Activated naive CD4-positive, alpha-beta T cell treated with anti-CD3 and anti-CD28 coated beads, Interleukin-2, amount 50 U/mL, for 16 hours (primary cell): ENCODE results near the gene UTP4.
A peak's percentile ranks its signal among the peaks of the same experiment; 100 is the strongest.

Experiments used
- DNase-seq: peaks from one replicate; pipeline ENCODE4 v3.0.0-alpha.2; 2020

The UTP4 gene

GRCh38 chr16:69180011-69180338 lies 47.5 kb downstream of the UTP4 start:
- no peak for DNase-seq

GRCh38 chr16:69182730-69183416 lies 50.4 kb downstream of the UTP4 start:
- DNase-seq = no peak

DNA sequence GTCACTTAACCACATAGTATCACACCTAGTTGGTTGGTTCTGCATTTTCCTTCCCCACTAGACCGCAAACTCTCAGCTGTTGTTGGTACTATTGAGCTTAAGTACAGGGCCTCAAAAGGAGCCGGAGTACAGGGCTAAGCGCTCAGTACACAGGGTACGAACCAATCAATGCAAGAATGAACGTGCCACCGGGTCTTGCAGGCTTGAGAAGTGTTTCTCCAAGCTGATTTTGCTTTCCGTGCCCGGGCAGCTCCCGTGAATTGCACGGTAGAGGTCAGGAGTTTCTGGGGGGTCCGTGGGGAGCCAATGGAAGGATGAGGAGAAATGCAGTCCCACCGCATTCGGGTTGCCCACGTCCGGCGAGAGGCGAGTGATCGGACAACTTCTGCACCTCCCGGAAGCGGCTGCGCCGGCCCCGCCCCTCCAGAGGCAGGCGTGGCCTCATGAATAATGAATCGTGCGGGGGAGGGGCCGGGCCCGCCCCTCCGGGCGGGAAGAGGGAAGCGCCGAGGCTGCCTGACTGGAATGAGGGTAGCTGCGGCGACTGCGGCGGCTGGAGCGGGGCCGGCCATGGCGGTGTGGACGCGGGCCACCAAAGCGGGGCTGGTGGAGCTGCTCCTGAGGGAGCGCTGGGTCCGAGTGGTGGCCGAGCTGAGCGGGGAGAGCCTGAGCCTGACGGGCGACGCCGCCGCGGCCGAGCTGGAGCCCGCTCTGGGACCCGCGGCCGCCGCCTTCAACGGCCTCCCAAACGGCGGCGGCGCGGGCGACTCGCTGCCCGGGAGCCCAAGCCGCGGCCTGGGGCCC lies 54.4 kb downstream of the UTP4 start, which contains the start of gene SNTB2:
Gene SNTB2 (plus strand): TSS at position 523 of the 804 bp plus-strand sequence. CDS start 3 bp downstream, at position 526.
- peak; percentile 79 for DNase-seq

- DNase-seq = peak; percentile 47
Observed at GRCh38 chr16:69187446-69188235, 55.2 kb downstream of the UTP4 start.

DNA sequence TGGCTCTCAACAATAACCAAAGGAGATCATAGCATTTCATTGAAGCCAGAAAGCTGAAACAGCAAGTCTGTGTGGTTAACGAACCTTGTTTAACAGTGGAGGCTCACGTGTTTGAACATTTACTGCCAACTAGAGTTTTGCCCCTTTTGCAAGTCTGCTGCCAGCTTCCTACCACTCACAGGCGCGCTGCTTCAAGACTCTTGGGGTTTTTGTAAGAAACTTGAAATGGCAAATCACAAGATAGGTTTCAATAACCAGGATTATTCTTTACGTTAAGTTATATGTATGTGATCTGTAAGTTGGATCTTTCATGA lies 55.7 kb downstream of the UTP4 start:
- no peak for DNase-seq

GRCh38 chr16:69188716-69189115 lies 56.3 kb downstream of the UTP4 start:
- no peak for DNase-seq

DNA sequence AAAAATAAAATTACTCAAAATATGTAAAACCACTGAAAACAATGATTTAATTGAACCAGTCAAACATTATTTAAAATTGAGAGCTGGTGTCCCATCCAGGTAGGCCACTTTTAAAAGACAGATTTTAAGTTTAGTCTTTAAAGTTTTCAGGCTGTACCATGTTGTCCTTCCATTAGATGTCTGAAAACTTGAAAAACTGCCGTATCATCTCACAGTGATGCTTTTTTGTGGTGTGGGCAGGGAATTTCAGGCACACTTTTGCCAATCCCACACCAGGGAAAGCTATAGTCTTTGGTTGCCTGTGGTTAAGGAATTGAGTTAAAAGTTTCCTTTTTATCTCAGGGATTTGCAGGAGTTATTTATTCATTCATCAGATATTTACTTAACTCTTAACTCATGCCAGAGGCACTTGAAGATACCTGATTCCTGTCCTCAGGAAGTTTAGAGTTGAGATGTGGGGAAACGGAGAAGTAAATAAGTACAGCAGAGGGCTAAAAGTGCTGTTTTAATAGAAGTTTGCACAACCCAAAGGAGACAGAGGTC lies 57.7 kb downstream of the UTP4 start:
- no peak for DNase-seq

- no peak for DNase-seq
Observed at GRCh38 chr16:69190598-69190997, 58.1 kb downstream of the UTP4 start.

GRCh38 chr16:69191136-69191535 lies 58.7 kb downstream of the UTP4 start:
- no peak for DNase-seq

DNA sequence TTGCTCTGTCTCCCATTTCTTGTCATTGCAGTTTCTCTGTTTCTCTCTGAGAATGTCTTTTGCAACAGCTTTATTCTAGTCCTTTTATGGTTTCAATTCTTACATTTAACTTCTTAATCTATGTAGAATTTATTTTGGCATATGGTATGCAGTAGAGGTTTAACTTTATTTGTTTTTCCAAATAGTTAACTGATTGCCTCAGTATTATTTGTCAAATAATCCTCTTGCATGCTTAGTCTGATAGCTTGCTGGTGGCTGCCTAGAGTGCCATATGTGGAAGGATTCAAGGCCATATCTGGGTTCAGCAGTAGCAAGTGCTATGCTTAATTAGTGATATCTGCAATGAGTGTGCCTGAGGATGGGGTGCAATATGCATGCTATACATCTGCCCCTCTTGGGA lies 61.4 kb downstream of the UTP4 start:
- DNase-seq = no peak

DNA sequence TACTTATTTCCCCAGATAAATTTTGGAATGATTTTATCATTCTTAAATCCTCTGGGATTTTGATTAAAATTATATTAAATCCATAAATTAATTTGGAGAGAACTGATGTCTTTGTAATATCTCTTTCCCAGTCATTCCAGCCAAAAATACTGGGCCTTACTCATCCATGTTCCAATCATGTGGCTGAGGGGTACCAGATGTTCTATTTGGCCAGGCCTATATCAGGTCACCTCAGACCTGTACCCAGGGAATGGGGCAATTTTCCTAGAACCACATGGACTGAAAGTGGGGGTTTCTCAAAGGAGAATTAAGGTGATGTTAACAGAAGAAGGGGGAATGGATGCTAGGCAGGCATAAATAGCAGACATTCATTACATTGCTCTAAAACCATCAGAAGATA lies 62.0 kb downstream of the UTP4 start:
- no peak for DNase-seq

DNA sequence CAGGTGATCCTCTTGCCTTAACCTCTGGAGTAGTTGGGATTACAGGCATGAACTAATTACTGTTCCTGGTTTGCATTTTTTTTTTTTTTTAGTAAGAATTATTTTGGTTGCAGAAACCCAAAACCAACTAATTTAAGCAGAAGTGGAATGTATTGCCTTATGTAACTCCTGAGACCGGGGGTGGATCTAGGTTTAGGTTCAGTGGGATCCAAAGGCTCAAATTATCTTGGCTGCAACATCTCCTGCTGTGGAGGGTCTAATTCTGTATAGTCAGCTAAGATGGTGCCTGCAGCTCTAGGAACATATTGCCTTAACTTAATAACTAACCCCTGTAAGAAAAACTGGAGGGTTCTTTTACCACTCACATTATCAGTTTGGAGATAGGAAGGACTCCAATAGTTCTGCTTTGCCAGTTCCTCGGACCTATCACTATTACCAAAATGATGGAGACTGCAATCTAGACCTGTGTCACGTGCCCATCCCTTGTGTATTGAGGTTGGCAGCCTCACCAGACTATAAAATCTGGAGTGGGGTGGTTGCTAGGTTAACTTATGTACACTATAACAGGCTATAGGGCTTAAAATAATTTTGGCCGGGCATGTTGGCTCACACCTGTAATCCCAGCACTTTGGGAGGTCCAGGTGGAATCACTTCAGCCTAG lies 63.0 kb downstream of the UTP4 start:
- DNase-seq = no peak

DNA sequence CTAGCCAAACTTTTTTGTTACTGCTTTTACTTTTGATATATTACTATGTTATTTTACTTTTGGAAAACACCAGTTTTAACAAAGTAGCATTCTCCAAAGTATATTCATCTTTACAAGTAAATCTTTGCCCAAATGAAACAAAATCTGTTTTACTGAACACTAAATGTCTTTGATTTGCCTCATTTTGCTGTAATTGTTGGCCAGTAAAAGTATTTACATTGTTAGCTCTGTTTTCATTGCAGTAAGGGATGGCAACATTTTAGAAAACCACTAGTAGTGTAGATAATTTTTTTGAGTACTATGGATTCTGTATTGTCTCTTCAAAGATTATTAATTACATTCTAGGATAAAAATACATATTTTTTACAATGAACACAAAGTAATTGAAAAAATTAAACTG lies 65.1 kb downstream of the UTP4 start:
- DNase-seq = no peak

DNA sequence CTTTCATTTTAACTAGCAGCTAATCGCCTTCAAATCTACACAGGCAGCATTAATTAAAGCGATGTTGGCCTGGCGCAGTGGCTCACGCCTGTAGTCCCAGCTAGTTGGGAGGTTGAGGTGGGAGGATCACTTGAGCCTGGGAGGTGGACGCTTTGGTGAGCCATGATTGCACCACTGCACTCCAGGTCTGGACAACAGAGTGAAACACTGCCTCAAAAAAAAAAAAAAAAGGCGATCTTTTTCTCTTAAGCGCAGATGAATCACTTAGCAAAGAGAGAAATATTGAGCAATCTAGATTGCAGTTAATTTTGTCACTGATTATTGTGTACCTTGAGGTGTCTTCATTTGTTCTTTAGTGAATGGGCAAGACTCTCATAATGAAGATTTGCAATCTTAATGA lies 66.9 kb downstream of the UTP4 start:
- no peak for DNase-seq

DNA sequence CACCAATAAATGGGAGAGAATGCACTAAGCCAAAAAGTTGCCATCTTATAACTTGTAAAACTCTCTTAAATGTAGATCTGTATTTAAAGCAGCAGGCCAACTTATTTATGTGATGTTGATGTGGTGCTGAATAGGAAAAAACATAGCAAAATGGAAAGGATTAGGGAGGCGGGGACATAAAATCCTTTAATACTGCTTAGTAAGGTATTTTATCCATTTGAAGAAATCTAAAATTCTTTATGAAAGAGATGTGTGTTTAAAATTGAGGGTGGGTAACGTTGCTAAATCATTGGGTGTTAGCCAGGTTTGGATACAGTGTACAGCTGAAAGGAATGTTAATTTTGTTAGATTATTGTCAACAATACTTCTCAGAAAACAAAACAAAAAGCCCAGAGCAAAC lies 68.8 kb downstream of the UTP4 start:
- DNase-seq = no peak

DNA sequence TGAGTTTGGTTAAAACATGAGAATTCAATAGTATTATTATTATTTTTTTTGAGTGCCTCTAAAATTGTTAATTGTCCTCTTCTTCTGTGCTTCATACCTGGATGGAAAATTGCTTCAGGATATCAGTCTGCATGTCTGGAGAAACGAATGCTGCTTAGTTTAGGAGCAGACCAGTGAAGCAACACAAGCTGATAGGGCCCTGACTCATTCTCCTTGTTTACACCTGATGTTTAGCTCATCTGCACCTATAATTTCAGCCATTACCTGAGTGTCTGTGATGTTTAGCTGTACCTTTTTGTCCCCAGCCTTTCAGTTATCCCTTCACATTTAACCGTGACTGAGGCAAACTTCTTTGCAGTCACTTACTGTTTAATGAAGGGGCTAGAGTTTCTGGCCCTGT lies 69.3 kb downstream of the UTP4 start:
- DNase-seq = no peak

DNA sequence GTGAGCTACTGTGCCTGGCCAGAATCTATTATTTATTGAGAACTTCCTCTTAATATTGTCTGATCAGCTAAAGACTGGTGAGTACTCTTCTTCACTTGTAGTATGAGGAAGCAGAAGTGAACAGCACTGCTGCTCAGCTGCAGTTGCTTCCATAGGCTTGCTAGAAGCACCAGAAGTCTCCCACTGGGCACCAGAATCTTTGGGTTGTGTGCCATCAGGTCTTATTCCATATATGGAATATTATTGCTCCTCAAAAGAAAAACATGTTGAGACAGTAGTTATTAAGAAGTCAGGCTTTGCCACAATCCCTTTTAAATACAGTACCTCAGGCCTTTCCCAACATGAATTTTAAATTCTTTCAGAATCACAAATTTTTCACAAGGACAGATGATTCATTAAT lies 71.7 kb downstream of the UTP4 start:
- DNase-seq = no peak

GRCh38 chr16:69209735-69210134 lies 77.3 kb downstream of the UTP4 start:
- DNase-seq = no peak

GRCh38 chr16:69217433-69217832 lies 85.0 kb downstream of the UTP4 start:
- DNase-seq = no peak
